AG09319 (cell line): Measurements from ENCODE around the gene PTTG1IP.

Experiments
- DNase-seq: peaks from one replicate; pipeline ENCODE4 v3.0.0-alpha.2; 2010; ENCODE audit warnings: low read depth; ENCODE audit errors: extremely low read depth
- TF ChIP-seq, protein P1 (sequence below): IDR thresholded peaks from 2 replicates; pipeline ENCODE4 v1.5.1; 2011; ENCODE audit warnings: low read depth, mild to moderate bottlenecking, inconsistent platforms, low read length, moderate library complexity

Gene PTTG1IP

DNA sequence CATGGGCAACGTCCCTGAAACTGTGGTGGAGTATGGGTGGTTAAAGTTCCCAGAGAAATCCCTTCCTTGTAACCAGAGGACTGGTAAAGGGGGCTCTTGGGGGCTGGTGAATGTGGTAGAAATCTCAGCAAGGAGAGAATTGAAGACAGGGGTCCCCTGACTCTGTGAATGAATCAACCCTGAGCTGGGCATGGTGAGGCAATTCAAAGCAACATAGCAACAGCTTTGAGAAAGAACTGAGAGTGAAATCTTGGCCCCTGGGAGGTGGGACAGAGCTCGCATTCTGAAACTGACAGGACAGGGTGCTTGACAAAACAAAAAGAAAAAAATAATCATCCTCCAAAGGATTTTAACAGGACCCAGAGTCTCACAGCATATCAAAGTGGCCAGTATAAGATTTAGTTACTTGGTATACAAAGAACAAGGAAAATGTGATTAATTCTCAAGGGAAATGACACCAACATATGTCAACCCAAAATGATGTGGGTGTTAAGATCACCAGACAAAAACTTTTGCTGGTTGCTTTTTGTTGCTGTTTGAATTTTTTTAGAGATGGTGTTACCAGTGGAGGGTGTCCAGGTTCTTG lies 43.9 kb downstream of the PTTG1IP start:
- TF ChIP-seq, protein P1, sequence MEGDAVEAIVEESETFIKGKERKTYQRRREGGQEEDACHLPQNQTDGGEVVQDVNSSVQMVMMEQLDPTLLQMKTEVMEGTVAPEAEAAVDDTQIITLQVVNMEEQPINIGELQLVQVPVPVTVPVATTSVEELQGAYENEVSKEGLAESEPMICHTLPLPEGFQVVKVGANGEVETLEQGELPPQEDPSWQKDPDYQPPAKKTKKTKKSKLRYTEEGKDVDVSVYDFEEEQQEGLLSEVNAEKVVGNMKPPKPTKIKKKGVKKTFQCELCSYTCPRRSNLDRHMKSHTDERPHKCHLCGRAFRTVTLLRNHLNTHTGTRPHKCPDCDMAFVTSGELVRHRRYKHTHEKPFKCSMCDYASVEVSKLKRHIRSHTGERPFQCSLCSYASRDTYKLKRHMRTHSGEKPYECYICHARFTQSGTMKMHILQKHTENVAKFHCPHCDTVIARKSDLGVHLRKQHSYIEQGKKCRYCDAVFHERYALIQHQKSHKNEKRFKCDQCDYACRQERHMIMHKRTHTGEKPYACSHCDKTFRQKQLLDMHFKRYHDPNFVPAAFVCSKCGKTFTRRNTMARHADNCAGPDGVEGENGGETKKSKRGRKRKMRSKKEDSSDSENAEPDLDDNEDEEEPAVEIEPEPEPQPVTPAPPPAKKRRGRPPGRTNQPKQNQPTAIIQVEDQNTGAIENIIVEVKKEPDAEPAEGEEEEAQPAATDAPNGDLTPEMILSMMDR, result no peak
- no peak for DNase-seq

DNA sequence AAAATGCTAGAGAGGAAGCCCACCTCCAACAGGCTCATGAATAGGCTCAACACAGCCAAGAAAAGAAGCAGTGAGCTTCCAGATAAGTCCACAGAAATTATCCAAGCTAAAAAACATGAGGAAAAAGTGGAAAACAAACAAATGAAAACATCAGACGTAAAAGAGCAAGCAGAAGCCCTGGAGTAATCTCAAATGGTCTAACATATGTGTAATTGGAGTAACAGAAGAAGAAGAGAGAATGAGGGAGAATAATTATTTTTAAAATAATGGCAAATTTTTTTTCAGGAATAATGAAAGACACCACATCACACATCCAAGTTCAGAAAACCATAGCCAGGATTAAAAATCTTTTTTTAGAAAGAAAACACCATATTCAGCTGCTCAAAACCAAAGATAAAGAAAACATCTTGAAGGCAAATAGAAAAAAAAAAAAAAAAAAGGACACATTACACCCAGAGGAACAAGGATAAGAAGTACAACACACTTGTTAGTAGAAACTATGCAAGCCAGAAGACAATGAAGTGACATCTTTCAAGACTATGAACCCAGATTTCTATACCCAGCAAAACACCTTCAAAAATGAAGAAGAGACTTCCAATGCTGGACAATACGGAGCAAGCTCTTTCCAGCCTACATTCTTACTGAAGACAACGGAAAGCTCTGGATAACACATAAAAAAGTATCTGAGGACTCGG lies 45.0 kb downstream of the PTTG1IP start:
- DNase-seq, result no peak
- TF ChIP-seq, protein P1, result no peak

DNA sequence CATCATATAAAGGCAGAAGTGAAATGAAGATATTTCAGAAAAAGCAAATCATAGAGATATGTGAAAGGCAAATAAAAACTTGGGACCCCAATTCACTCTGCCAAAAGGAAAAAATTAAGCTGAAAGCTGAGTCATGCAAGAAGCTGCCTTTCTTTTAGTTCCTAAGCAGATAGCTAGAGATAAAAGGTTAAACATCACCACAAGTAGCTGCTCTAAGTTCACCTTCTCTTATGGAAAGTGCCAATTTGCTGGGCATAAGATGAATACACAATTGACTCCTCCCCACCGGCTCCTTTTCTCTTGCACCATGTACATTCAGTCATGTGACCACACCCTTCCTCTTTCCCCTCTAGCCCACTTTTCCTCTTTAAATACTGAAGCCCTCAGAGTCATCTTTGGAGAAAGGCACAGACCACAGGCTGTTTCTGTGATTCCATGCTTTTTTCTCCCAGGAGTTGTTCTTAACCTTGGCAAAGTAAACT lies 50.3 kb downstream of the PTTG1IP start:
- DNase-seq, result no peak
- TF ChIP-seq, protein P1, result no peak

DNA sequence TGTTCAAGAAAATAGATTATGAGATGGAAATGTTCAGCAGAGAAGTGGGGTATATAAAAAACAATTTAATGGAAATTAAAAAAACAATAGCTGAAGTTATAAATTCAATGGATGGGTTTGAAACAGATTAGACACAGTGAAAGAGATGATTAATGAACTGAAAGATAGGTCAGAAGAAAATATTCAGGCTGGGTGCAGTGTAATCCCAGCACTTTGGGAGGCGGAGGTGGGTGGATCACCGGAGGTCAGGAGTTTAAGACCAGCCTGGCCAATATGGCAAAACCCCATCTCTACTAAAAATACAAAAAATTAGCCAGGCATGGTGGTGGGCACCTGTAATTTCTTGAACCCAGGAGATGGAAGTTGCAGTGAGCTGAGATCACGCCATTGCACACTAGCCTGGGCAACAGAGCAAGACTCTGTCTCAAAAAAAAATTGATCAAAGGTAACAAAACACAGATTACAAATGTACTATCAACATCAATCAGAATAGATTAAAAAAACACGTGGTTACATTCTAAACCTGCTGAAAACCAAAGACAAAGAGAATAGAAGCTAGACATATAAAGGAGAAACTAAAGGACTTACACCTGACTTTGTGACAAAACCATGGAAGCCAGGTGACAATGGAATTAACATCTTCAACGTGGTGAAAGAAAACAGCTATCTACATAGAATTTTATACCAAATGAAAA lies 50.9 kb downstream of the PTTG1IP start:
- DNase-seq, result no peak
- TF ChIP-seq, protein P1, result no peak

DNA sequence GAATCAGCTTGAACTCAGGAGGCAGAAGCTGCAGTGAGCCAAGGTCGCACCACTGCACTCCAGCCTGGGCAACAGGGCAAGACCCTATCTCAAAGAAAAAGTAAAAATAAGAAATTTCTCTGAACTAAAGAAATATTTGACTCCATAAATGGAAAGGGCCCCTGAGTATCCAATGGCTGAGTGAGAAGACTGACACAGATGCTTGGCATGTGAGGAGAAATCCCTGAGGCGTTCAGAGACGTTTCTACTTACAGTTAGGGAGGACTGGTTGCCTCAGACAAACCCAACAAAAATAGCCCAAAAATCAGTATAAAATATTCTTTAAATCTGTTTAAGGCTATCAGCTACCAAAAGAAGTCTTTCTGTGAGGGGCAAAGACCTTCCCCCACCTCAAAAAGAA lies 52.6 kb downstream of the PTTG1IP start:
- TF ChIP-seq, protein P1, result no peak
- no peak for DNase-seq

DNA sequence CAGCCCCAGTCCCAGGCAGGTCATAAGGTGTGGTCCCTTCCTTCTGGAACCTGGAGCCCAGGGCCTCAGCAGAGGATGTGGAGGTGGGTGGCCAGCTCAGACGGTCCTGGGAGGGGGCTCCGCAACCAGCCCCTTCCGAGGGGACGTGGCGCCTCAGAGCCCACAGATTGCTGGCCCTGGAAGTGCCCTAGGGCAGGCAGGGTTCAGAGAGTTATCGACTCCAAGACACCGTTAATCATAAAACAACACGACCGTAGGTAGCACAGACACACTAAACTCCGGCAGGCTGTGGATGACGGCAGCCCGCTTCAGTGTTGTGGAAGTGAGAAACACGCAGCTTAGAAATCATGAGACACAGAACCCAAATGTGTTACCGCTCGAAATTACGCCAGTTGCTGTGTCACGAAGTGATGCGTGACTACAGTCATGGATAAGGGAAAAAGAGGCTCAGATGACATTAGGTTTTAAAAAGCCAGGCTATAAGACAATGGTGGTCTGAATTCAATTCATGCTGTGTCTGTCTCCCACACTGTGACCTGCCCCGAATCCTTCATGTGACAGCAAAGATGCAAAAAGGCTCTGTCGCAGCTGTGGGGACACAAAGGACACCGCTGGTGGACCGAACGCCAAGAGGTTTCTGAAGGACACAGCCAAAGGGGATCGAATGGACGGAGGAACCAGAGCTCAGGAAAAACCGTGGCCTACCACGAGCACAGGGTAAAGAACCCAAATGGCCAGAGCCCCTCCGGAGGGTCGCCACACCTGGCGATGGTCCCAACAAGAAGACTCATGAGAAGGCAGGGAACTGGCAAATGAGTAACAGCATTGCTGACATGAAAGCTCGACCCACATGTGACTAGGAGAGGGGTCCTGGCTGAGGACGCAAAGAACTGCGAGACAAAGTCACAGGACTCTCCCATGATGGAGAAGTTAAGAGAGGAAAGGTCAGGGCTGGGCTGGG lies 53.9 kb downstream of the PTTG1IP start:
- TF ChIP-seq, protein P1, result no peak

More for the DNA sequence above, 53.9 kb downstream of the PTTG1IP start:
- DNase-seq, result no peak
